ENCODE measurements around the gene IQSEC1. TPM values are rescaled to one million over a fixed set of nuclear protein-coding genes. Genes with fewer than 3 reads are reported as not detected.
A peak's percentile ranks its signal among the peaks of the same experiment; 100 is the strongest.

The IQSEC1 gene
- total and polyA plus RNA-seq, 9 of the 15 experiments (the other 6 are each of a cell fraction or from before 2014, with no cell fraction given) = 0.56 to 39.0 (median 6.8) TPM

DNA sequence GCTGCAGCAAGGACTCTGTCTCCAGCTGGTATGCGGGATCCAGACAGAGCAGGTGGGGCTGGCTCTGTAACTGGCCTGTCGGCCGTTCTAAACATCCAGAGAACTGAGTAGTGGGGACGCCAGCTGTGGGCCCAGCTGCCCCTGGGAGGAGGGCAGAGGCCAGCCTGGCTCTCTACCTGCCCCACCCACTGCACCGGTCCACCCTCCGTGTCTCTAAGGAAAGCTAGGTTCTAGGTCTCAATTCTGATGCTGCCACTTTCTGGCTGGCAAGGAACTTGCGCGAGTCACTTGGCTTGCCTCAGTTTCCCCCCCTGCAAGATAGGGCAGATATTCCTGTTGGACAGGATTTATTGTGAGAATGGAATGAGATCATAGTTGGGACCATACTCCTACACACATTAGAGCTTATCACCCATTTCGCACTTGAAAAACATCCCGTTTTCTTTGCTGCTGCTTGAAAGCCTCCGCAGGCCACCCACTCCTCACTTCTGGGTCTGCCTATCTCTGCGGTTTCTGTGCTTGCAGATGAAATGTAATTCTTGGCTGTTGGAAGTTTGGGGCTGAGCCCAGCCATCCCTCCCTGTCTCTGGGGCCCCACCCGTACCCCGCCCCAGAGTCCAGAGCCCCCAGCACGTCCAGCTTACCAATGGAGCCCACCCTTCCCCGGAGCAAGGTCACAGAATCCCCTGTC, 65.8 kb downstream of the IQSEC1 start (continued):
- TF ChIP-seq NFIC (IDR thresholded peaks at IDR 0.05) = peak; percentile 76
- TF ChIP-seq, protein P1, sequence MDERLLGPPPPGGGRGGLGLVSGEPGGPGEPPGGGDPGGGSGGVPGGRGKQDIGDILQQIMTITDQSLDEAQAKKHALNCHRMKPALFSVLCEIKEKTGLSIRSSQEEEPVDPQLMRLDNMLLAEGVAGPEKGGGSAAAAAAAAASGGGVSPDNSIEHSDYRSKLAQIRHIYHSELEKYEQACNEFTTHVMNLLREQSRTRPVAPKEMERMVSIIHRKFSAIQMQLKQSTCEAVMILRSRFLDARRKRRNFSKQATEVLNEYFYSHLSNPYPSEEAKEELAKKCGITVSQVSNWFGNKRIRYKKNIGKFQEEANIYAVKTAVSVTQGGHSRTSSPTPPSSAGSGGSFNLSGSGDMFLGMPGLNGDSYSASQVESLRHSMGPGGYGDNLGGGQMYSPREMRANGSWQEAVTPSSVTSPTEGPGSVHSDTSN (CRISPR knock-in tag; IDR thresholded peaks at IDR 0.05; ENCODE audit: low read depth) = no peak
- TF ChIP-seq, protein P1 (tag; conservative IDR thresholded peaks at IDR 0.05; ENCODE audit: low read depth) = 0 out of 2 replicates have a peak, but pooled peaks have one; percentile 19
- peak; percentile 62; the same call in 1 of the 2 replicates for TF ChIP-seq RB1 (IDR thresholded peaks at IDR 0.05; ENCODE audit: low read depth)
- no peak for TF ChIP-seq ESRRB (CRISPR knock-in tag; IDR thresholded peaks at IDR 0.05; ENCODE audit: borderline replicate concordance)
- 0 out of 2 replicates have a peak, but pooled peaks have one; percentile 50 for TF ChIP-seq SMAD3 (CRISPR knock-in tag; conservative IDR thresholded peaks at IDR 0.05)
- TF ChIP-seq, protein P2, sequence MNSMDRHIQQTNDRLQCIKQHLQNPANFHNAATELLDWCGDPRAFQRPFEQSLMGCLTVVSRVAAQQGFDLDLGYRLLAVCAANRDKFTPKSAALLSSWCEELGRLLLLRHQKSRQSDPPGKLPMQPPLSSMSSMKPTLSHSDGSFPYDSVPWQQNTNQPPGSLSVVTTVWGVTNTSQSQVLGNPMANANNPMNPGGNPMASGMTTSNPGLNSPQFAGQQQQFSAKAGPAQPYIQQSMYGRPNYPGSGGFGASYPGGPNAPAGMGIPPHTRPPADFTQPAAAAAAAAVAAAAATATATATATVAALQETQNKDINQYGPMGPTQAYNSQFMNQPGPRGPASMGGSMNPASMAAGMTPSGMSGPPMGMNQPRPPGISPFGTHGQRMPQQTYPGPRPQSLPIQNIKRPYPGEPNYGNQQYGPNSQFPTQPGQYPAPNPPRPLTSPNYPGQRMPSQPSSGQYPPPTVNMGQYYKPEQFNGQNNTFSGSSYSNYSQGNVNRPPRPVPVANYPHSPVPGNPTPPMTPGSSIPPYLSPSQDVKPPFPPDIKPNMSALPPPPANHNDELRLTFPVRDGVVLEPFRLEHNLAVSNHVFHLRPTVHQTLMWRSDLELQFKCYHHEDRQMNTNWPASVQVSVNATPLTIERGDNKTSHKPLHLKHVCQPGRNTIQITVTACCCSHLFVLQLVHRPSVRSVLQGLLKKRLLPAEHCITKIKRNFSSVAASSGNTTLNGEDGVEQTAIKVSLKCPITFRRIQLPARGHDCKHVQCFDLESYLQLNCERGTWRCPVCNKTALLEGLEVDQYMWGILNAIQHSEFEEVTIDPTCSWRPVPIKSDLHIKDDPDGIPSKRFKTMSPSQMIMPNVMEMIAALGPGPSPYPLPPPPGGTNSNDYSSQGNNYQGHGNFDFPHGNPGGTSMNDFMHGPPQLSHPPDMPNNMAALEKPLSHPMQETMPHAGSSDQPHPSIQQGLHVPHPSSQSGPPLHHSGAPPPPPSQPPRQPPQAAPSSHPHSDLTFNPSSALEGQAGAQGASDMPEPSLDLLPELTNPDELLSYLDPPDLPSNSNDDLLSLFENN (IDR thresholded peaks at IDR 0.05; ENCODE audit: low read depth in 2 of 2, low read length in 2 of 2) = peak in 1 of 2 experiments; percentile 83; a peak in 1 of 4 replicates
- TF ChIP-seq ZNF398 (CRISPR knock-in tag; IDR thresholded peaks at IDR 0.05) = no peak
- no peak for TF ChIP-seq ZNF263 (CRISPR knock-in tag; IDR thresholded peaks at IDR 0.05; ENCODE audit: borderline replicate concordance)
- TF ChIP-seq CBX3 (IDR thresholded peaks at IDR 0.05; ENCODE audit: borderline replicate concordance in 1 of 2, low read length in 2 of 2) = peak in 1 of 2 experiments; percentile 35; a peak in 1 of 3 replicates
- no peak for TF ChIP-seq RFX1 (IDR thresholded peaks at IDR 0.05)
- TF ChIP-seq LEF1 (IDR thresholded peaks at IDR 0.05) = peak; percentile 69; the same call in 1 of the 2 replicates
- peak; percentile 87 for TF ChIP-seq SOX6 (IDR thresholded peaks at IDR 0.05)
- no peak for TF ChIP-seq HNRNPH1 (optimal IDR thresholded peaks at IDR 0.05; ENCODE audit: low read depth, low read length)
- TF ChIP-seq TEAD1 (CRISPR knock-in tag; IDR thresholded peaks at IDR 0.05) = peak in 1 of 2 experiments; percentile 38; a peak in 1 of 4 replicates
- TF ChIP-seq EP300 (IDR thresholded peaks at IDR 0.05; ENCODE audit: low read length) = peak; percentile 88
- TF ChIP-seq, protein P3, sequence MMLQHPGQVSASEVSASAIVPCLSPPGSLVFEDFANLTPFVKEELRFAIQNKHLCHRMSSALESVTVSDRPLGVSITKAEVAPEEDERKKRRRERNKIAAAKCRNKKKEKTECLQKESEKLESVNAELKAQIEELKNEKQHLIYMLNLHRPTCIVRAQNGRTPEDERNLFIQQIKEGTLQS (IDR thresholded peaks at IDR 0.05) = peak; percentile 82
- TF ChIP-seq, protein P3 (CRISPR knock-in tag; conservative IDR thresholded peaks at IDR 0.05) = no peak
